C4-2B (cell line): Measurements from ENCODE around the gene TRIM39.

ENCODE experiments used
- H3K27ac ChIP-seq: fragments of 450-650 bp; 2 replicates; pipeline ENCODE4 v1.5.1; 2017
- CTCF ChIP-seq: fragments of 450-650 bp; conservative IDR thresholded peaks from 2 replicates; pipeline ENCODE4 v1.5.1; 2017; ENCODE audit warnings: mild to moderate bottlenecking
- ZFX ChIP-seq: fragments of 450-650 bp; IDR thresholded peaks from 2 replicates; pipeline ENCODE4 v1.6.1; 2017

TRIM39 gene

DNA sequence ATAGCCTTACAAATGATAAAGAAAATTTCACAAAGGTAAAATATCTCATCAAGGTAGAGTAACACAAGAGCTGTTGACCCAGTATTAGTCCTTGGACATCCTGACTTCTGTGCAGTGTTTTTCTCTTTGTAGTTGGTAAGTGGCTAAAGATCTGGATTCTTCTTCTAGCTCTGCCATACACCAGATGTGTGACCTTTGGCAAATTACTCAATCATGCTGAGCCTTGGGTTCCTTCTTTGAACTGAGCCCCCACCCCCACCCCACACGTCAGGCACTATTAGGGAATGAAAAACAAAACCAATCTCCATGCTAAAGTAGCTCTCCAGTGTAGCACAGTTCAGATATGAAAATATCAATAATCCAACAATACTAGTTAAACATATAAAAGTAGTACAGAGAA is 15.1 kb upstream of the TRIM39 start:
- H3K27ac ChIP-seq: no peak overlapping the region
- TF ChIP-seq CTCF: no peak
- no peak for TF ChIP-seq ZFX

DNA sequence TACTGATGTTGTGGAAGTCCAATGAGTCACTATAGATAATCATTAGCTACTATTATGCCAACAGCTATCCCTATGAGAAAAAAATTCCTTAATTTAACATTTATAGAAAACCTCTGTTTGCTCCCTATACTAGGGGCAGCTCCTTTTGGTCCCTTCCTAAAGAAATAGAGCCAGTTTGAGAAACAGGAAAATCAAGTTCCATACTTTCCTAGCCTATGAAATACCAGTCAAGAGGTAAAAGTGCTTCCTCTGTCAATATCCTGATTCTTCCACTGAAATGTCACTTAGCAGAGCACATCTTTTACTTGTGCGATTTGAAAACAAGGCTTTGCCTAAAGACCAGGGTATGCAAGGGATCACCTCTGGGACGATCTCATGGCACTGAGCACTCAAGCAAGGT is 14.5 kb upstream of the TRIM39 start:
- H3K27ac ChIP-seq: no peak overlapping the region
- TF ChIP-seq CTCF (no peak), ZFX (no peak)

DNA sequence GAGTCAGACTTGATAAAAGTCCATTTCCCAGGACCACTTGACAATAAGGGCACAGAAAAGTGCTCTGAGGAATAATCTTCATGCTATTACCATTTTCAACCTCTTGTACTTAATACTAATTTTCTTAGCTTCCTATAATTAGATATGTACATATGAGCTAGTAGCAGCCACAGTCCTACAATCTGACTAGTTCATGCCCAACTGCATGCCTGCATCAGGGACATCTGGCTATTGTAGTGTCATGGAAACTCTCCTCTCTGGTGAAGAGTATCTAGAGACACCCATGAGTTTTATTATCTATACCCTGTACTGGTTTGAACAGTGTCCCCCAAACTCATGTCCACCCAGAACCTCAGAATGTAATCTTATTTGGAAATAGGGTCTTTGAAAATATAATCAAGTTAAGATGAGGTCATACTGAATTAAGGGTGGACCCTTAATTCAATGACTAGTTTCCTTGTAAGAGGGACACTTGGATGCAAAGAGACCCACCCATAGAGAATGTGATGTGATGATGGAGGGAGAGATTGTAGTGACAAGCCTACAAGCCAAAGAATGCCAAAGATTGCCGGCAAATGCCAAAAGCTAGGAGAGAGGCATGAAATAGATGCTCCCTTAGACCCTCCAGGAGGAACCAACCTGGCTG is 13.9 kb upstream of the TRIM39 start:
- TF ChIP-seq CTCF (no peak), ZFX (no peak)
- no peak overlapping the region for H3K27ac ChIP-seq

DNA sequence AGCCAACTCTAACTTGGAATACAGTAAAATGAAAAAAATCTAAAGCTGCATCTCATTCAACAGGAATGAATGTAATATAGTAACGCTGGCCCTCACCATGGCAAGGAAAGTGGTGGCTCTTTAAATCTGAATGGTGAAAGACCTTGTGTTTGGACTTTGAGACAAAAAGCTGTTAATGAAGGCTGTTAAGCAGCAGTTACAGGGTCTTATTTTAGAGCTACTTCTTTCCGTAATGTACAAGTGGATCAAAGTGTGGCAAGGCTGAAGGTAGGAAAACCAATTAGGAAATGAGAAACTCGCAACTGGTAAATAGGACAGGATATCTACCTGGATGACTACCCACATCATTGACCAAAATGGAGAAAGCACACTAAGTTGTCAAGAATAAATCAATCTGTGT is 11.6 kb upstream of the TRIM39 start:
- TF ChIP-seq CTCF (no peak), ZFX (no peak)
- H3K27ac ChIP-seq: no peak overlapping the region

GRCh38 chr6:30317913-30318589 is 8.7 kb upstream of the TRIM39 start:
- H3K27ac ChIP-seq: no peak overlapping the region
- TF ChIP-seq ZFX (no peak), CTCF (no peak)

DNA sequence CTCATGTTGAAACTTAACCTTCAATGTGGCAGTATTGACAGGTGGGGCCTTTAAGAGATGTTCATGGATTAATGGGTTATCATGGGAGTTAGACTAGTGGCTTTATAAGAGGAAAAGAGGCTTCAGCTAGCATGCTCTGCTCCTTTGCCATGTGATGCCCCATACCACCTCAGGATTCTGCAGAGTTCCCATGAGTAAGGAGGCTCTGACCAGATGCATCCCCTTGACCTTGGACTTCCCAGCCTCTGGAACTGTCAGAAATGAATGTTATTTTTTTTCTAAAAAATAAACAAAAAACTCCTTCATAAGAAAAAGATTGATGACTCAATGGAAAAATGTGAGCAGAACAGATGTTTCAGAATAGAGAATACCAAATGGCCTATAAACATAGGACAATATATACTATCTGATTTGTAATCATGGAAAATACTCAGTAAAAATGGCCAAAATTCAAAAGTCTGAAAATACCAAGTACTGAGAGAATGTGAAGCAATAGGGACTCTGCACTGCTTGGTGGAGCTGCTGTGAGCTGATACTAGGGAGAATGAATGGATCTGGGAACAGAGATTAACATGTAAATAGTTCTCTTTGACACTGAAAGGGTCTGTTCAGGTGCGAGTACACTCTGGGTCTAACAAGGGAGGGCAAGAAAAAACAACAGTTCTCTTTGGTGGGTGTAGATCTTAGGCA is 7.4 kb upstream of the TRIM39 start:
- TF ChIP-seq ZFX: no peak
- TF ChIP-seq CTCF: no peak
- H3K27ac ChIP-seq: no peak overlapping the region

GRCh38 chr6:30321692-30322388 is 4.9 kb upstream of the TRIM39 start:
- H3K27ac ChIP-seq: no peak overlapping the region
- TF ChIP-seq ZFX (no peak), CTCF (no peak)
